ENCODE results near the gene KDM6B. TPM values are rescaled to one million over a fixed set of nuclear protein-coding genes. Genes with fewer than 3 reads are reported as not detected.

KDM6B gene
- total RNA-seq, 1 experiment from 2014 or later: 28.9 TPM

DNA sequence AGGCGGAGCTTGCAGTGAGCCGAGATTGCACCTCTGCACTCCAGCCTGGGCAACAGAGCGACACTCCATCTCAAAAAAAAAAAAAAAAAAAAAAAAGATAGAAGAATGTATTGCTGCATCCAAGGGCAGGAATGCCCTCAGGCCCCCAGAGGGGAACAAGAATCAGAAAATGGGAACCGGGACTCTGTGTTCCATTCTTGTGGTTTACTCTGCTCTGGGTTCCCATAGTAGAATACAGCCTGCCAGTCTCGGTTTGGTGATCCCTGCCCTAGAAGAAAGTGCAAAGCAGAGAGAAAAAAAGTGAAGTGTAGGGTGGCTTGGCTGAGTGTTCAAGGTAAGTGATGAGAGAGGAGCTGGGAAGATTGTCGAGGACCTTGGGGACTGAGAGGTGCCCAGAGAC lies 27.4 kb upstream of the KDM6B start:
- no peak overlapping the region for H3K14ac ChIP-seq (ENCODE audit: insufficient read depth, low read length)
- H3K4ac ChIP-seq (ENCODE audit: low read depth, low read length): no peak overlapping the region
- H3K27ac ChIP-seq (ENCODE audit: insufficient read length, low read depth, low read length): no peak overlapping the region
- no peak overlapping the region for H2BK15ac ChIP-seq (ENCODE audit: low read depth, low read length)
- H4K91ac ChIP-seq (ENCODE audit: insufficient read length, low read depth, low read length): no peak overlapping the region
- no peak overlapping the region for H3K4me2 ChIP-seq (ENCODE audit: insufficient read depth, insufficient read length, low read length)
- H3K23ac ChIP-seq (ENCODE audit: insufficient read length, low read depth, low read length): no peak overlapping the region
- no peak overlapping the region for H4K5ac ChIP-seq (ENCODE audit: insufficient read length, low read depth, low read length)
- H2BK5ac ChIP-seq (ENCODE audit: insufficient read length, low read length): no peak overlapping the region
- H2AK5ac ChIP-seq (ENCODE audit: insufficient read length, low read length): no peak overlapping the region
- no peak overlapping the region for H3K9ac ChIP-seq (ENCODE audit: extremely low read depth, insufficient read length, low read length)
- H2AFZ ChIP-seq (ENCODE audit: low read length): no peak overlapping the region
- no peaks in the 10 kb centered on the region for H3K9me3 ChIP-seq (ENCODE audit: control insufficient read depth, low read depth, low read length)
- no peak overlapping the region for H3K56ac ChIP-seq (ENCODE audit: insufficient read length, low read depth, low read length)
- no peaks in the 10 kb centered on the region for H3K79me2 ChIP-seq (ENCODE audit: insufficient read depth, low read length)
- H3K79me1 ChIP-seq (ENCODE audit: insufficient read depth, low read depth, low read length, poor library complexity, severe bottlenecking): no peaks in the 10 kb centered on the region
- Mint-ChIP-seq H3K9me3 (no peaks in the 10 kb centered on the region; a peak in 1 of 5 replicates), H3K4me1 (peaks cover 9 to 10% of the 10 kb centered on the region in 2 experiments), H3K4me3 (no peak overlapping the region), H3K36me3 (ENCODE audit: insufficient read depth in 1 of 3, low read depth in 3 of 3) (no peaks in the 10 kb centered on the region), H3K27ac (no peak overlapping the region), H3K27me3 (ENCODE audit: low read depth) (peaks cover 23% of the 10 kb centered on the region)
- no CpG with 5 or more reads among the region's 6 CpGs for WGBS (ENCODE audit: extremely low coverage, insufficient read length, low lambda C conversion rate)
- no peak for DNase-seq
- no peak overlapping the region for H4K8ac ChIP-seq (replicated peaks; ENCODE audit: insufficient read length, low read depth, low read length)
- no peaks in the 10 kb centered on the region; the same call in 1 of the 2 replicates for H3K27me3 ChIP-seq (ENCODE audit: insufficient read depth, low read length)
- TF ChIP-seq, protein P1, sequence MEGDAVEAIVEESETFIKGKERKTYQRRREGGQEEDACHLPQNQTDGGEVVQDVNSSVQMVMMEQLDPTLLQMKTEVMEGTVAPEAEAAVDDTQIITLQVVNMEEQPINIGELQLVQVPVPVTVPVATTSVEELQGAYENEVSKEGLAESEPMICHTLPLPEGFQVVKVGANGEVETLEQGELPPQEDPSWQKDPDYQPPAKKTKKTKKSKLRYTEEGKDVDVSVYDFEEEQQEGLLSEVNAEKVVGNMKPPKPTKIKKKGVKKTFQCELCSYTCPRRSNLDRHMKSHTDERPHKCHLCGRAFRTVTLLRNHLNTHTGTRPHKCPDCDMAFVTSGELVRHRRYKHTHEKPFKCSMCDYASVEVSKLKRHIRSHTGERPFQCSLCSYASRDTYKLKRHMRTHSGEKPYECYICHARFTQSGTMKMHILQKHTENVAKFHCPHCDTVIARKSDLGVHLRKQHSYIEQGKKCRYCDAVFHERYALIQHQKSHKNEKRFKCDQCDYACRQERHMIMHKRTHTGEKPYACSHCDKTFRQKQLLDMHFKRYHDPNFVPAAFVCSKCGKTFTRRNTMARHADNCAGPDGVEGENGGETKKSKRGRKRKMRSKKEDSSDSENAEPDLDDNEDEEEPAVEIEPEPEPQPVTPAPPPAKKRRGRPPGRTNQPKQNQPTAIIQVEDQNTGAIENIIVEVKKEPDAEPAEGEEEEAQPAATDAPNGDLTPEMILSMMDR (conservative IDR thresholded peaks at IDR 0.05): no peak
- no peak overlapping the region for H2BK12ac ChIP-seq (ENCODE audit: insufficient read length, low read depth, low read length)
- H4K20me1 ChIP-seq (ENCODE audit: control insufficient read depth, insufficient read depth, insufficient read length): no peaks in the 10 kb centered on the region
- no peak overlapping the region for H2BK120ac ChIP-seq (ENCODE audit: low read depth, low read length, poor library complexity, severe bottlenecking)
- no peaks in the 10 kb centered on the region for H3K4me1 ChIP-seq (ENCODE audit: insufficient read depth, low read length)
- H3K18ac ChIP-seq (ENCODE audit: insufficient read length, low read depth, low read length): no peak overlapping the region
- H3K23me2 ChIP-seq (ENCODE audit: insufficient read length, low read depth, low read length, poor library complexity, severe bottlenecking): no peaks in the 10 kb centered on the region
- H2BK20ac ChIP-seq (ENCODE audit: low read depth, low read length, poor library complexity, severe bottlenecking): no peak overlapping the region
- H3T11ph ChIP-seq (ENCODE audit: low read length): no peak overlapping the region

All from H9 (cell line).